SKM-1 treated with dmso at 0.1 percent for 144 hours (cell line): ENCODE data around the gene LTBP1.

Source experiments
- DNase-seq: peaks from one replicate; lab custom pipeline; 2025; ENCODE audit not compliant: unreplicated experiment; lab: John Stamatoyannopoulos, UW

LTBP1 gene

GRCh38 chr2:33250417-33251029 lies 303.8 kb downstream of the LTBP1 start:
- DNase-seq: no peak

DNA sequence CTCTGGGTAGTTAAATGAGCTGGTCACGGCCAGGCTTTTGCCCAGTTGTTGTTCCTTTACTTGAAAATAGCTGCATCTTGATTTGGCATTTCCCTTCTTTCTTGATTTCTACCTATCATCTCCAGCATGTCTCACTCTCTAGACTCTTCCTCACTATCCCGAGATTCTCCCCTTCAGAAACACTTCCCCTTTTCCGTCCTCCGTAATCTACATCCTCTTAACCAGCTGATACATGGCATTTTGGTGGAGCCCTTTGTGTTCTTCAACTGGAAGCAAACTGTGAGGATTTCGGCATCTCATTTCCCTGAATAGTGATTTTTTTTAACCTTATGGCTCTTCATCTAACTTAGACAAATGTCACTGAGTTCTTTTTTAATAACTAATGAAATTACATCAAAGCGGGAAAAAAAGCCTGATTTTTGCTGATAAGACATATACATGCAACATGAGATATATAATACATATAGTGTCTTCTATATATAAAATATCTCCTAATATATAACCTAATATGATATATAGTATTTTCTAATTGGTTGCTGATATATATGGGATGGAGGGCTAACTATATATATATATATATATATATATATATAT lies 309.5 kb downstream of the LTBP1 start:
- DNase-seq: no peak

DNA sequence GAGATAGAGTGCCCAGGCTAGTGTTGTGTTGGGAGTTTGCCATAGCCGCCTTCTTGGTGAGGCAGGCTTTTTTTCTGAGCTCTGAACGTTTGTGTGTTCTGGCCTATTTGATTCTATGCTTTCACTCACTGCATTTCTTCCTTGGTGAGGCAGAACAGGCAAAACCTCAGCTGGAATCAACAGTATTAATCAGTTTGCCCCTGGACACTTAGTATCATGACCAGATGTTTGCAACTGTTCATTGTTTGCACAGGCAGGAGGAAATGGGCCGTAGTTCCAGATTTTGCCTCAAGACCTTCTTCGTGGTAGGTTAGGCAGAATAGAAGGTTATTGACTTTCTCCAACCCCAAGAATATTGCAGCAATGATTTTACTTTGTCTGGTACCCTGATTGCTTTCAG lies 311.6 kb downstream of the LTBP1 start:
- DNase-seq: no peak

GRCh38 chr2:33262097-33262496 lies 315.3 kb downstream of the LTBP1 start:
- no peak for DNase-seq

GRCh38 chr2:33264766-33265165 lies 318.0 kb downstream of the LTBP1 start:
- no peak for DNase-seq

GRCh38 chr2:33265584-33266338 lies 319.0 kb downstream of the LTBP1 start:
- no peak for DNase-seq

DNA sequence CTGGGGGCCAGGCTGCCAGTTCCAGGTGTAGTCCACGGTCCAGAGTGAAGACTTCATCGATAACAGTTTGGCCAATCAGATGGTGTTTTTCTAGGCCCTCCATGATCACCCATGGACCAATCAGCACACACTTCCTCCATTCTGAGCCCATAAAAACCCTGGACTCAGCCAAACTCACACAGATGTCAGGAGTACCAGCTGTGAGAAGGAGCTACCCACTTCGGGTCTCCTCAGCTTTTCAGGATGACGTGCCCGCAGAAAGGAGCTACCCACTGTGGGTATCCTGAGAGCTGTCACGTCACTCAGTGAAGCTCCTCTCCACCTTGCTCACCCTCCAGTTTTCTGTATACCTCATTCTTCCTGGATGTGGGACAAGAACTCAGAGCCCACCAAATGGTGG lies 319.7 kb downstream of the LTBP1 start:
- DNase-seq: no peak

DNA sequence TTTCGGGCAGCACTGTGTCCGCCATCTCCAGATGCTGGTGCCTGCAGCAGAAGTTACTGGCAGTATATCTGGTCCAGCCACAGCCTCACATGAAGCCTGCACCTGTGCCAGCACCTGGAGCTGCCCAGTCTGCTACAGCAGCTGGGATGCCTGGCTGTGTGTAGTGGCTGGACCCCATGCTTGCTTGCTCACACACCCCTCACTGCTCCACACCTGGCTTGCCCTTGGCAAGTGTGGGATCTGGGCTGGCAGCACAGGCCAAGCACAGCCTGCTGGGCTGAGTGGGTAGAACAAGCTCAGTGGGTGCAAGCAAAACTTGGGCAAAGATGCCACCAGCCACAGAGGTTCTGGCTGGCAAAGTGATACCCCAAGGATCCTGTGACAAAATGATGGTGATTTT lies 320.3 kb downstream of the LTBP1 start:
- no peak for DNase-seq

DNA sequence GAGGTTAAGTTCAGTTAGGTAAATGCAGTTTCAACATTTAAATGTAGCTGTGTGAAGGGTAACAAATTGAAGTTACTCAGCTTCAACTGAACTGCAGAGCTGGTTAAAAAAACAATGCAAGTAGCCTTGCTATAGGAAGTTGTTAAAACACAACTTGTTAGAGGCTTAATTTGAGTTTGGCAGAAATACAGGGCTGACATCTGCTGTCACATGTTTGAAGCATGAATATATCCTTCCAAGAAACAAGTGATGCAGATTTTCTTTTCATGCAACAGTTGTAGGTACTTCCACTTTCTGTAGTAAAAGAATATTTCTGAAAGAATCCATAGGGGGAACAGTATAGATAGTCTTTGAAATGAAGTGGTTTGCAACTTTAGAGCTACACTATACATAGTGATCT lies 321.0 kb downstream of the LTBP1 start:
- no peak for DNase-seq

- DNase-seq: no peak
Measured at GRCh38 chr2:33268246-33268831, 321.6 kb downstream of the LTBP1 start.

DNA sequence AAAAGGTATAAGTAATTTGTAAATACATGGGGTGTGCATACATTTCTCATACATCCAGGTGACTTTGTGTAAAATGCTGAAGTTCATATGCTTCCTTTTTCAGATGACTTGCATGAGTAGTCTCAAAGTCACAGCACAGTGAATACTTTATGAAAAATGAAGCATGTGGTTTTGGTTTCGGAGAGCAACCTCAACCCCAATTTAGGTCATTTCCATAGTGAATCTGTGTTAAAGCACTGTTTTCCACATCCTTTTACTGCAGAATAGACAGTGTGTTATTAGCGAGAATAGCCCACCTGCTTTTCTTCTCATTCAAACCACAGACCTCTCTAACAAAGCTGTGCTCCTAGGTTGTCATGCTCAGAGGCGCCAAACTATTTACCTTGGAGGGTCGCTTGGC lies 325.2 kb downstream of the LTBP1 start:
- DNase-seq: no peak

DNA sequence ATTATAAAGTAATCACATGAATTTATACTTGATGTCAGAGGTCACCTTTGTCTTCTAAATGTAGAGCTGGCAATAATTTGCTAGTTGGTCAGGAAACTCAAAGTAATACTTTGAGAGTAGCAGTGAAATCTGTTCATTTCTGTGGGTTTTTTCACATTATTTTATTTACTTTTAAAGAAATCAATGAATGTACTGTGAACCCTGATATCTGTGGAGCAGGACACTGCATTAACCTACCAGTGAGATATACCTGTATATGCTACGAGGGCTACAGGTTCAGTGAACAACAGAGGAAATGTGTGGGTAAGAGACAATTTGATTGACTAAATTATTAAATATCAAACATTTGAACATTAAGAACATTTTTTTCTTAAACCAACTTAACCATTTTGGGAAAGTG lies 326.7 kb downstream of the LTBP1 start:
- no peak for DNase-seq

DNA sequence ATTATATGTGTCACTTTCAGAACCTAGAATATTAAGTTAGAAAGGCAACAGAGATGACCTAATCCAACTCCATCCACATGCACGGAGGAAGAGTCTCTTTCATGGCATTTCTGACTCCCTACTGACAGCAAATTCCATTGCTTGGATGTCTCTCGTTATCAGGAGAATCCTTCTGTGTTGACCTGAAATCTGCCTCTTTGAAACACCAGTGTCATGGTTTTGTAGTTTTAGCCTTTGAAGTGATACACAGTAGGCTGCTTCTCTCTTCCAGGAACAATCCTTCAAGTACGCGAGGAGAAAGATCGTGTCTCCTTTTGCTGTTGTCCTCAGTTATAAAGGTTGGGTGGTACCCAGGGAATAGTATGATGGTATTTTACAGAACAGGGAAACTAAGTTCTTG lies 327.8 kb downstream of the LTBP1 start:
- no peak for DNase-seq

GRCh38 chr2:33275689-33276444 lies 329.1 kb downstream of the LTBP1 start:
- no peak for DNase-seq

GRCh38 chr2:33277002-33277426 lies 330.3 kb downstream of the LTBP1 start:
- DNase-seq: no peak

DNA sequence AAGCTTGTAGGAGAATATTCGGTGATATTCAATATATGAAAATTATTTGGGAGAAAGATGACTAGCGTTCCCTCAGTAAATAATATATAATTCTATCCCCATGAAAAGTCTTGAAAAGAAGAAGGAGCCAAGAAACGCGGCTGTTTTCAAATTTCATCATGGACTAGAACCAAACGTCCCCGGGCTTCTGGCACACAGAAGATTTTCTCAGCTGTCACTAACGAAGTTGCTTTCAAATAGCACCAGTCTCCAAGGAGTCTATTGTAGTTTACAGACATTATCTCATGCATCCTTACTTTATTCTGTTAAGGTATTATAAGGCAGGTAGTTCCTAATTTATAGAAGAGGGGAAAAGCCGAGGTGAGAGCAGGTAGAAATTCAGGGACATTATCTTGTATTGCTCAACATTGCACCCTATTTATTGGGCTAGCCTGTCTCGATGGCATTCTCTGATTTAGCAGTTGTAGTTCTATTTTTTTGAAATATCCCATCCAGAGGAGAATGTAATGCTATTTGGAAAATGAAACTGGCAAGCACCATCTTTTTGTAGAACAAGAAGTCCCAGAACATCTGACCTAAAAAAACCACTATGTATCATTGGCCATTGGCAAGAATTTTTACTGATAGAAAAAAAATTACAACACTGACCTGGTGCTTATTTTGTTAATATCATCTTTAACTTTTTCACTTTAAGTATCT lies 331.6 kb downstream of the LTBP1 start:
- no peak for DNase-seq

DNA sequence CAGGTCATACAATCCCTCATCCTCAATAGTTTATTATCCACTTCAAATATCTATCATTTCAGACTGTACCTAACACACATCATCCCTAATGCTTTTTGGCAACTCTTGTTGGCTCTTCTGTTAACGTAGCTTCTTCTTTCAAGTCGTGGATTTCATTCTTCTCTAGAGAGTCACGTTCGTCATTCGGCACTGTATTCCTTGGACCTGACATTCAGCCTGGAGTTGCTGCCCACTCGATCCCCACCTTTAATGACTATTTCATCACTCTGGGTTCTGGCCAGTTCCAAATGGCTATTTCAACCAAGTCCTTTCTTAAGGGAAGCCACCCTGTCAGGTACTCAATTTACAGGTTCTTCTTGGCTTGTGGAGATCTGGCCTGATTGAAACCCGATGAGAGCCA lies 337.5 kb downstream of the LTBP1 start:
- no peak for DNase-seq

DNA sequence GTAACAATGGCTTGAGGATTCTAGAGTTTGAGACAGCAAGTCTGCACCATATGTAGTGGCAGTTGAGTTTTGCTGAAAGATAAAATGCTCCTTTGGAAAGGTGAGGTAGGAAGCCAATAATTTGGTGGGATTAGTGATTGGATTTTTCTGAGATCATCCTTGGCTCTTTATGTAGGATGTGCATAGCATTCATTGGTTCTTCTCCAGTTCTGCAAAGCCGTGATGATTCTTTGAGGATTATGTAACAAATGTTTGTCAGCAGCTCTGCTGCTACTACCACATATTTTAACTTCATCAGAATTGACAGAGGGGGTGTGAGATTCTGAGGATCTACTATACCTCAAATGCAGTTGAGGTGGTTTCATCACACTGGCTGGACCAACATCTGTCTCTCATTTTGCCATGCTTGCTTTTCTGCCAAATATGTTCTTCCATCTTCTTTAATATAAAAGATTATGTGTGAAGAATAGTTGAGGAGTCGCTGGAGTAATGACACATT lies 340.8 kb downstream of the LTBP1 start:
- no peak for DNase-seq

DNA sequence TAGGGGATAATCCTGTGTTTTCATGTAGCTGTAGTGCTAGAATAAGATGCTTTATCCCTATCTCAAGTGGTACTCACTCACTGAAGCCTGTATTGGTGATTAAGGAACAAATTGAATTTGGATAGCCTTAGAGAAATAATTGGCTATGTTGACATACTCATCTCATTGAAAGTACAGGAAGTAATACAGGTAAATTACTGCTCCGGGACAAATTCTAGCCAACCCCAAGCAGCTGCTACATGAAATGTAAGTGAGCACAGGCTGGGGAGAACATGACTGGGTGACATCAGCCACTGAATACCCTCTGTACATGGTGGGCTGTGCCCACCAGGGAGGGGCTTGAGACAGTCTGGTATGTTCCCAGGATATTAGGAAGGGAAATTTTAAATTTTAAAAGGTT lies 341.3 kb downstream of the LTBP1 start:
- DNase-seq: no peak

- no peak for DNase-seq
Measured at GRCh38 chr2:33289961-33290360, 343.2 kb downstream of the LTBP1 start.
